Fibroblast of lung (primary cell): ENCODE measurements around the gene APOL4. TPM values are rescaled to one million over a fixed set of nuclear protein-coding genes. Genes with fewer than 3 reads are reported as not detected.

Experiments
- DNase-seq, 2 donors: peaks; one replicate each; pipeline versions ENCODE4 v3.0.0 to v3.0.0-alpha.2; 2010; ENCODE audit warnings: low read depth in 2 of 2
- H2AFZ ChIP-seq: 2 replicates; pipeline ENCODE4 v1.5.1; 2012; ENCODE audit warnings: low read length, control low read depth, inconsistent platforms
- H3K27ac ChIP-seq: 2 replicates; pipeline ENCODE4 v1.5.1; 2011; ENCODE audit warnings: low read length, control low read depth; ENCODE audit not compliant: insufficient read depth
- H3K27me3 ChIP-seq: 2 replicates; pipeline ENCODE4 v1.5.1; 2011; ENCODE audit warnings: mild to moderate bottlenecking, low read length; ENCODE audit not compliant: control insufficient read depth, insufficient read depth
- H3K36me3 ChIP-seq: 2 replicates; pipeline ENCODE4 v1.5.1; 2011; ENCODE audit warnings: low read length; ENCODE audit not compliant: control insufficient read depth, insufficient read depth
- H3K4me1 ChIP-seq: 2 replicates; pipeline ENCODE4 v1.5.1; 2011; ENCODE audit warnings: low read length; ENCODE audit not compliant: control insufficient read depth, insufficient read depth; ENCODE audit errors: extremely low read depth
- H3K4me2 ChIP-seq: 2 replicates; pipeline ENCODE4 v1.5.1; 2011; ENCODE audit warnings: low read length, control low read depth; ENCODE audit not compliant: insufficient read depth; ENCODE audit errors: extremely low read depth
- H3K4me3 ChIP-seq, 4 experiments: fragments of 200-600 bp in 1 of 4; sonication (generic) in 1 of 4; replicated peaks in 1 of 4; 2 replicates each; pipeline ENCODE4 v1.5.1; 2011 to 2016; ENCODE audit warnings: low read length in 4 of 4, low read depth in 3 of 4, mild to moderate bottlenecking in 3 of 4, control low read depth in 2 of 4, inconsistent platforms in 1 of 4, mixed read lengths in 1 of 4; ENCODE audit not compliant: insufficient read depth in 1 of 4; ENCODE audit errors: control extremely low read depth in 1 of 4
- H3K79me2 ChIP-seq: 2 replicates; pipeline ENCODE4 v1.5.1; 2012; ENCODE audit warnings: mild to moderate bottlenecking, low read length, inconsistent platforms; ENCODE audit not compliant: control insufficient read depth, insufficient read depth
- H3K9ac ChIP-seq: 2 replicates; pipeline ENCODE4 v1.5.1; 2011; ENCODE audit warnings: mild to moderate bottlenecking, low read length, control low read depth; ENCODE audit not compliant: insufficient read depth
- H3K9me3 ChIP-seq: 2 replicates; pipeline ENCODE4 v1.5.1; 2012; ENCODE audit warnings: low read depth, low read length; ENCODE audit not compliant: control insufficient read depth, insufficient read depth
- H4K20me1 ChIP-seq: 2 replicates; pipeline ENCODE4 v1.5.1; 2011; ENCODE audit warnings: low read length; ENCODE audit not compliant: control insufficient read depth, insufficient read depth; ENCODE audit errors: extremely low read depth
- CTCF ChIP-seq, 2 donors: IDR thresholded peaks in 1 of 2; conservative IDR thresholded peaks in 1 of 2; 1 replicate in 1 of 2; 2 replicates in 1 of 2; pipeline ENCODE4 v1.5.1; 2011 to 2012; ENCODE audit warnings: low read length in 2 of 2, control low read depth in 1 of 2, inconsistent platforms in 1 of 2, low read depth in 1 of 2, mild to moderate bottlenecking in 1 of 2
- EZH2 ChIP-seq: IDR thresholded peaks from 2 replicates; pipeline ENCODE4 v1.5.1; 2012; ENCODE audit warnings: low read length, control low read depth, mild to moderate bottlenecking; ENCODE audit errors: missing control alignments
- polyA plus RNA-seq, 2 donors: library from polyadenylated mRNA; depleted of rRNA in 1 of 2; stranded (reverse) in 1 of 2; unstranded in 1 of 2; fragments of >200 nt; gene quantifications; 2 replicates each; pipeline ENCODE4 v1.2.1, GENCODE V29; 2011 to 2012; ENCODE audit warnings: missing spikeins in 1 of 2
- total RNA-seq: library from RNA; depleted of rRNA; stranded (reverse); fragments of >200 nt; gene quantifications from 2 replicates; pipeline ENCODE4 v1.2.1, GENCODE V29; 2014

APOL4 gene
- total and polyA plus RNA-seq, 2 donors (not counting 1 experiment from before 2014, with no cell fraction given): 0.31 to 2.0 TPM

GRCh38 chr22:36171941-36172340 lies 29.7 kb downstream of the APOL4 start:
- no peak for TF ChIP-seq EZH2
- no peak for TF ChIP-seq CTCF (conservative IDR thresholded peaks at IDR 0.05 in 1 of 2, IDR thresholded peaks at IDR 0.05 in 1 of 2; ENCODE audit: low read depth in 1 of 2, low read length in 2 of 2)
- no peaks in the 10 kb centered on the region for H3K4me1 ChIP-seq
- H3K4me3 ChIP-seq: no peak overlapping the region
- H2AFZ ChIP-seq: no peak overlapping the region
- DNase-seq: no peak
- no peaks in the 10 kb centered on the region for H3K79me2 ChIP-seq
- no peaks in the 10 kb centered on the region for H3K27me3 ChIP-seq
- no peaks in the 10 kb centered on the region for H3K36me3 ChIP-seq
- H4K20me1 ChIP-seq: no peaks in the 10 kb centered on the region
- no peaks in the 10 kb centered on the region for H3K9me3 ChIP-seq
- no peak overlapping the region for H3K4me2 ChIP-seq
- H3K27ac ChIP-seq: no peak overlapping the region
- H3K9ac ChIP-seq: no peak overlapping the region

GRCh38 chr22:36166518-36167220 lies 34.9 kb downstream of the APOL4 start:
- H3K4me3 ChIP-seq: no peak overlapping the region
- no peaks in the 10 kb centered on the region for H3K36me3 ChIP-seq
- H4K20me1 ChIP-seq: no peaks in the 10 kb centered on the region
- no peak overlapping the region for H3K9ac ChIP-seq
- peaks cover 2% of the 10 kb centered on the region for H3K27me3 ChIP-seq
- H2AFZ ChIP-seq: no peak overlapping the region
- H3K9me3 ChIP-seq: no peaks in the 10 kb centered on the region
- H3K4me1 ChIP-seq: no peaks in the 10 kb centered on the region
- TF ChIP-seq CTCF (conservative IDR thresholded peaks at IDR 0.05 in 1 of 2, IDR thresholded peaks at IDR 0.05 in 1 of 2; ENCODE audit: low read depth in 1 of 2, low read length in 2 of 2) (no peak), EZH2 (no peak)
- no peak for DNase-seq
- H3K27ac ChIP-seq: no peak overlapping the region
- no peaks in the 10 kb centered on the region for H3K79me2 ChIP-seq
- no peak overlapping the region for H3K4me2 ChIP-seq

GRCh38 chr22:36166086-36166485 lies 35.5 kb downstream of the APOL4 start:
- Histone ChIP-seq H2AFZ (no peak overlapping the region), H4K20me1 (no peaks in the 10 kb centered on the region), H3K9ac (no peak overlapping the region), H3K9me3 (no peaks in the 10 kb centered on the region), H3K79me2 (no peaks in the 10 kb centered on the region), H3K4me1 (no peaks in the 10 kb centered on the region), H3K4me2 (no peak overlapping the region), H3K36me3 (no peaks in the 10 kb centered on the region), H3K27ac (no peak overlapping the region), H3K27me3 (peaks cover 2% of the 10 kb centered on the region), H3K4me3 (no peak overlapping the region)
- DNase-seq: no peak
- no peak for TF ChIP-seq CTCF (conservative IDR thresholded peaks at IDR 0.05 in 1 of 2, IDR thresholded peaks at IDR 0.05 in 1 of 2; ENCODE audit: low read depth in 1 of 2, low read length in 2 of 2)
- TF ChIP-seq EZH2: no peak
